ENCODE data around the gene GPC5. TPM values are rescaled to one million over a fixed set of nuclear protein-coding genes. Genes with fewer than 3 reads are reported as not detected.

Gene GPC5
- polyA plus RNA-seq, 1 experiment = not detected

GRCh38 chr13:91719033-91719432, 320.6 kb downstream of the GPC5 start:
- Histone ChIP-seq H3K4me3 (ENCODE audit: low read depth, low read length) (no peak overlapping the region), H3K27me3 (ENCODE audit: control insufficient read depth, insufficient read depth, low read length) (no peaks in the 10 kb centered on the region), H3K36me3 (ENCODE audit: control insufficient read depth, insufficient read depth, low read length) (no peaks in the 10 kb centered on the region)
- POLR2A ChIA-PET = no interaction called here
- TF ChIP-seq CTCF (IDR thresholded peaks at IDR 0.05; ENCODE audit: insufficient read depth, low read depth, low read length) = no peak
- CTCF ChIA-PET = interaction anchor here (0.9 kb wide), 1 partner anchor 8 kb away, joined by 3 read pairs; no protein-coding TSS in a partner anchor
- DNase-seq (ENCODE audit: low read depth) = no peak

GRCh38 chr13:91721413-91721812, 323.0 kb downstream of the GPC5 start:
- Histone ChIP-seq H3K36me3 (ENCODE audit: control insufficient read depth, insufficient read depth, low read length) (no peaks in the 10 kb centered on the region), H3K4me3 (ENCODE audit: low read depth, low read length) (no peak overlapping the region), H3K27me3 (ENCODE audit: control insufficient read depth, insufficient read depth, low read length) (no peaks in the 10 kb centered on the region)
- ChIA-PET POLR2A (no interaction called here), CTCF (no interaction called here)
- TF ChIP-seq CTCF (IDR thresholded peaks at IDR 0.05; ENCODE audit: insufficient read depth, low read depth, low read length) = no peak
- DNase-seq (ENCODE audit: low read depth) = no peak

GRCh38 chr13:91722267-91722884, 324.0 kb downstream of the GPC5 start:
- Histone ChIP-seq H3K4me3 (ENCODE audit: low read depth, low read length) (no peak overlapping the region), H3K36me3 (ENCODE audit: control insufficient read depth, insufficient read depth, low read length) (no peaks in the 10 kb centered on the region), H3K27me3 (ENCODE audit: control insufficient read depth, insufficient read depth, low read length) (no peaks in the 10 kb centered on the region)
- ChIA-PET POLR2A (no interaction called here), CTCF (interaction anchor here (0.6 kb wide), 1 partner anchor 353 kb away, joined by 3 read pairs; no protein-coding TSS in a partner anchor)
- no peak for DNase-seq (ENCODE audit: low read depth)
- peak; percentile 10; the same call in 1 of the 2 replicates for TF ChIP-seq CTCF (IDR thresholded peaks at IDR 0.05; ENCODE audit: insufficient read depth, low read depth, low read length)

GRCh38 chr13:91724591-91724990, 326.2 kb downstream of the GPC5 start:
- Histone ChIP-seq H3K4me3 (ENCODE audit: low read depth, low read length) (no peak overlapping the region), H3K36me3 (ENCODE audit: control insufficient read depth, insufficient read depth, low read length) (no peaks in the 10 kb centered on the region), H3K27me3 (ENCODE audit: control insufficient read depth, insufficient read depth, low read length) (no peaks in the 10 kb centered on the region)
- no peak for TF ChIP-seq CTCF (IDR thresholded peaks at IDR 0.05; ENCODE audit: insufficient read depth, low read depth, low read length)
- CTCF ChIA-PET = no interaction called here
- POLR2A ChIA-PET = no interaction called here
- DNase-seq (ENCODE audit: low read depth) = no peak

GRCh38 chr13:91725646-91726045, 327.2 kb downstream of the GPC5 start:
- CTCF ChIA-PET = no interaction called here
- Histone ChIP-seq H3K27me3 (ENCODE audit: control insufficient read depth, insufficient read depth, low read length) (no peaks in the 10 kb centered on the region), H3K36me3 (ENCODE audit: control insufficient read depth, insufficient read depth, low read length) (no peaks in the 10 kb centered on the region), H3K4me3 (ENCODE audit: low read depth, low read length) (no peak overlapping the region)
- no peak for DNase-seq (ENCODE audit: low read depth)
- no peak for TF ChIP-seq CTCF (IDR thresholded peaks at IDR 0.05; ENCODE audit: insufficient read depth, low read depth, low read length)
- POLR2A ChIA-PET = no interaction called here
